Upper lobe of left lung (tissue), 4 donors: Measurements from ENCODE around the gene KRTAP9-4.

ENCODE experiments used
- EP300 ChIP-seq, 4 donors: sonication (generic); formaldehyde crosslinking; IDR thresholded peaks; one replicate each; pipeline ENCODE4 v1.5.1; 2017; ENCODE audit warnings: antibody characterized with exemption in 4 of 4, control low read depth in 2 of 4
- POLR2A ChIP-seq, 4 donors: fragments of 450-650 bp; IDR thresholded peaks; one replicate each; pipeline ENCODE4 v1.5.1; 2016 to 2017; ENCODE audit warnings: antibody characterized with exemption in 4 of 4, mild to moderate bottlenecking in 2 of 4
- POLR2AphosphoS5 ChIP-seq, 2 donors: sonication (generic); formaldehyde crosslinking; IDR thresholded peaks; one replicate each; pipeline ENCODE4 v1.5.1; 2017; ENCODE audit warnings: antibody characterized with exemption in 2 of 2
- TF ChIP-seq, protein P1 (sequence below), 6 experiments: fragments of 450-650 bp in 4 of 6; fragments of 200-600 bp in 2 of 6; sonication (generic) in 2 of 6; IDR thresholded peaks; one replicate each; pipeline ENCODE4 v1.5.1; 2016 to 2019; ENCODE audit warnings: antibody characterized with exemption in 6 of 6

DNA sequence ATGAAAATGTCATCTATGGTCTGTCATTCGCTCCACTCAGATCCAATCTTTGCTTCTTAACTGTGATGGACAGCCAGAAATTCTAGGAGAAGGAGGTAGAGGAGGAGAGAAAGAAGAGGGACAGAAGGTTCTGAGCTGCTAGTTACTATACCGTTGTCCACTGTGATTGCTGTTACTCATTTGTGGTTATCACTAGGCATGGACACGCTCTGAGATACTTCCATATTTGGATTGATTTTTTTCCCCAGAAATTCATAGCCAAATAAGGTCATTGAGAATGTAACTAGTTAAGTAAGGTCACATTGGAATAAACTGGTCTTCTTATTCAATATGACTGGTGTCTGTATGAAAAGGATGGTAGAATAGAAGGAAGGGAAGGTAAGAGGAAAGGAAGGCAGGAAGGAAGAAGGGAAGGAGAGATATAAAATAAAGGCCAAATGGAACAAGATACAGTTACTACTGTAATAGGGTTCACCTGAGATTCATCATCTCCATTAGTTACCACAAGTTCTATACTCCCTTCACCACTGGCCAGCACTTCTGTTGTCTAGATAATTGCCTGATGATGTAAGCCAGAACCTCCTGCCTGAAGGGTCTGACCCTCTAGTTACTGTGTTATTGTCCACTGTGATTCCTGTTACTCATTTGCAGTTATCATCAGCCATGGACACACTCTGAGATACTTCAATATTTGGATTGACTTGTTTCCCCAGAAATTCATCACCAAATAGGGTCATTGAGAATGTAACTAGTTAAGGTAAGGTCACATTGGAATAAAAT is 28.9 kb downstream of the KRTAP9-4 start:
- TF ChIP-seq POLR2AphosphoS5 (IDR thresholded peaks at IDR 0.05) (no peak), POLR2A (IDR thresholded peaks at IDR 0.05) (no peak), EP300 (IDR thresholded peaks at IDR 0.05) (no peak)
- TF ChIP-seq, protein P1, sequence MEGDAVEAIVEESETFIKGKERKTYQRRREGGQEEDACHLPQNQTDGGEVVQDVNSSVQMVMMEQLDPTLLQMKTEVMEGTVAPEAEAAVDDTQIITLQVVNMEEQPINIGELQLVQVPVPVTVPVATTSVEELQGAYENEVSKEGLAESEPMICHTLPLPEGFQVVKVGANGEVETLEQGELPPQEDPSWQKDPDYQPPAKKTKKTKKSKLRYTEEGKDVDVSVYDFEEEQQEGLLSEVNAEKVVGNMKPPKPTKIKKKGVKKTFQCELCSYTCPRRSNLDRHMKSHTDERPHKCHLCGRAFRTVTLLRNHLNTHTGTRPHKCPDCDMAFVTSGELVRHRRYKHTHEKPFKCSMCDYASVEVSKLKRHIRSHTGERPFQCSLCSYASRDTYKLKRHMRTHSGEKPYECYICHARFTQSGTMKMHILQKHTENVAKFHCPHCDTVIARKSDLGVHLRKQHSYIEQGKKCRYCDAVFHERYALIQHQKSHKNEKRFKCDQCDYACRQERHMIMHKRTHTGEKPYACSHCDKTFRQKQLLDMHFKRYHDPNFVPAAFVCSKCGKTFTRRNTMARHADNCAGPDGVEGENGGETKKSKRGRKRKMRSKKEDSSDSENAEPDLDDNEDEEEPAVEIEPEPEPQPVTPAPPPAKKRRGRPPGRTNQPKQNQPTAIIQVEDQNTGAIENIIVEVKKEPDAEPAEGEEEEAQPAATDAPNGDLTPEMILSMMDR (IDR thresholded peaks at IDR 0.05) = no peak
